Stimulated activated CD8-positive, alpha-beta memory T cell treated with anti-CD3 and anti-CD28 coated beads, Interleukin-4, amount 100 ng/mL, for 24 hours (primary cell): ENCODE results near the gene ACOT7.
"Not testable (repeated sequence)": the region's sequence is repeated elsewhere in the genome, so short reads cannot be mapped to it uniquely, and the experiment has no call there.

Experiments
- DNase-seq: peaks from one replicate; pipeline ENCODE4 v3.0.0-alpha.2; 2020; ENCODE audit warnings: low read depth

ACOT7 gene

DNA sequence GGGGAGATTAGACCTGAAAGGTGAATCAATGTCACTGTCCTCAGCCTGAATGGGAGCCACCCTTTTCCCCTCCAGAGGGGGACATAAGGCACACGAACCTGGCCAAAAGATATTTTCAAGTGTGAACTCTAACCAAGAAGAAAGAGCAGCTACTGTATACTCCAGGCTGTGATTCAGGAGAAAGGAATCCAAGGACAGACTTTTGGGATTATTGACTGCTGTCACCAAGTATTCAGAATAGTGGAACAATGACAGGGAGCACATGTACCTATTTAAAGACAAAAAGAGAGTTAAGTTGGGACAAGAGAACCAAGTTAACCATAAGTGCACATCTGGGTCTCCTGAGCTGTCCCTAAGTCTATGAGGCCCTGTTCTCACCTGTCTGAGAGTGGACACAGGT lies 160.2 kb downstream of the ACOT7 start:
- DNase-seq: no peak

DNA sequence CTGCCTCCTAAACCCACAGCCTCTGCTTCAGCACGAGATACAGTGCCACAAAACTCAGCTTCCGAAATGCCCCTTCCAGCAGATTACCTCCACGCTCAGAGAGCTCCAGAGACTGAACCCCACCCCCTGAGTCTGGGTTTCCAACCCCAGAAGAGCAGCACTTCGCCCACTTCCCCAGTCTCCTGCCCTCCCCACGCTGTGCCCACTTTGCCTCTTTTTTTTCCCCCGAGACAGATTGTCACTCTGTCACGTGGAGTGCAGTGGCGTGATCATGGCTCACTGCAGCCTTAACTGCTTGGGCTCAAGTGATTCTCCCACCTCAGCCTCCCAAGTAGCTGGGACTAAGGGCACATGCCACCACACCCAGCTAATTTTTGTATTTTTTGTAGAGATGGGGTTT lies 167.9 kb downstream of the ACOT7 start:
- no peak for DNase-seq

DNA sequence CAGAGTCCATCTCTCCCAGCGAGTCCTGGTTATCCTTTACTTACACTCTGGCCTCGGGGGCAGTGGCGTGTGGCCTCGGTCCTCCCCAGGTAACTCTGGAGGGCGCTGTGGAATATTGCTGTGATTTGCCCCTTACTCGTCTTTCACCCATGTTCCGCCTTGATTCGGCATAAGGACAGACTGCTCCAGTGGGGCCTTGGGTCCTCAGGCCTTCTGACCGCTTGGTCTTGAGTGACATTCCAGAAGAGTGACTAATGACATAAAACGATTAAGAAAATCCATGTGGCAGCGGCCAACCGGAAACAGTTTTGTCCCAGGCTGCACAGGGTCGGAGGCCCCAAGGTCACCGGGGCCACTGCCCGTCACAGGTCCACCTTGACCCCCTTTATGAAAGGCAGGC lies 168.8 kb downstream of the ACOT7 start:
- DNase-seq: no peak

DNA sequence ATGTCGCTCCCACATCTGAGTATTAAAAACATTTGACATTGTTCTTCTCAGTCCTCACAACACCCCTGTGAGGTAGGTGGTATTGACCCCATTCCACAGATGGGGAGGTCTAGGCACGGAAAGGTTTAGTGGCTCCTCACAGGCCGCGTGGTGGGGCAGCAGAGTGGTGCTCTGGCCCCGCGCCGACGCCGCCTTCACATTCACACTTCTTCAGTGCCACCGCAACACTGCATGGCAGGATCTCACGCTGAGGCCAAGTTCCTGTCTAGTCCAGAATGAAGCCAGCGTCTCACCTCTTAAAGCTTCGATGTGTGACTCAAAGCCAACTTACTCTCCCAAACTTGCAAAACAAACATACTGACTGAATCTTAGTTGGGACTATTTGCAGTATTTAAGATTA lies 169.9 kb downstream of the ACOT7 start:
- DNase-seq: no peak

DNA sequence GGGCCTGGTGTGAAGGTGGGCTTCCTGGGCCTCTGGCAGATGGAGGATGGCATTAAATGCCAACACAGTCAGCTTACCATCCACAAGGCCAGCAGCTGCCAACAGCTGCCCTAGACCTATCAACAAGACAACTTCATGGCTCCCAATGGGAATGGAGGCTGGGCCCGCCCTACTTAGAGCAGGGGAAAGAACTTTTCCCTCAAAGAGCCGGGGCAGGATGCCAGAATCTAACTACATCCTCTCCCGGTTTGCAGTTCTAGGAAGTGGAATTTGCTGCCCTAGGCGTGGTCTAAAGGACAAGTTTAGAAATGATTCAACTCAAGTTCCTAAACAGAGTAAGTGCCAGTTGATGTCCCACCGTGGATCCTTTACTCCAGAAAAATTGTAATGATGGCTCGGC lies 170.9 kb downstream of the ACOT7 start:
- DNase-seq: no peak

DNA sequence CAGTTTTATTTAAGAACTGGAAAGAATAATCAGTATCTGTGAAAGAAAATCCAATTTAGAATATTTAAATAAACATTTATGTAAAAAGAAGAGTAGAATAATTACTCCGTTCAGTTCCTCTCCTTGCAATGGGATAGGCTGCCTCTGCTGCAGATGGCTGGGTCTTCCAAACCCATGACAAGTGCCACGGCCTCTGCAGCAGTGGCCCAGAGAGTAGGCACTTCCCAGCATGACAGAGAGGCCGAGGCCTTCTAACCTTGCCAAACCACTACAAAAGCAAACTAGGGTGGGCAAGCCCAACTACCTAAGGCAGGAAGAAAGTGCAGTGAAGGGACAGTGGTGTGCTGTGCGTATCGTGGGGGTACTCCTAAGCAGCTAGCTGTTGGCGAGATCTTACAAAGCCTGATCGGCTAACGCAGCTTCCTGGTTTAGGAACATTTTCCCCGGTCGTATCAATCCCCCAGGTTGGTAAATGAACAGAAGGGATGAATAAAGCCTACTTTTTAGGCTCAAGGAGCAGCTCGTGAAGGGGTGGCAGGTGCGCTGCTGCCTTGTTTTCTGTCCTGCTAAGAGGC lies 172.3 kb downstream of the ACOT7 start:
- DNase-seq: no peak

DNA sequence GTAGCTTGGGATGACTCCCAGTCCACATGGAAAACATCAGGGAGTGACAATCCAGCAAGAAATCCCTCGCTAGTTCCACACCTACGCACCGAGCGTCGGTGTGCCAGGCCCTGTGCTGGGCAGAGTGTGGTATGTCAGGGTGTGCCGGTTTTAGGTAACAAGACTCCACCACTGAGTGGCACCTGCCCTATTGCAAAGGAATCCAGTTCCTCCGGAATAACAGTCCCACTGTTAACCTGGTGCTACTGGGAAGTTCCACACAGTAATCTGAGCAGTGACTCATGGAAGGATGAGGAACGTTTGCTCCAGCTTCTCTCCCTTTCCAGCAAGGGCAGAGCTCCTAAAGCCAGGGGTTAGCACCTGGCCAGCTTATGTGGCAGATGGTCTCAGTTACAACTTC lies 173.3 kb downstream of the ACOT7 start:
- no peak for DNase-seq

DNA sequence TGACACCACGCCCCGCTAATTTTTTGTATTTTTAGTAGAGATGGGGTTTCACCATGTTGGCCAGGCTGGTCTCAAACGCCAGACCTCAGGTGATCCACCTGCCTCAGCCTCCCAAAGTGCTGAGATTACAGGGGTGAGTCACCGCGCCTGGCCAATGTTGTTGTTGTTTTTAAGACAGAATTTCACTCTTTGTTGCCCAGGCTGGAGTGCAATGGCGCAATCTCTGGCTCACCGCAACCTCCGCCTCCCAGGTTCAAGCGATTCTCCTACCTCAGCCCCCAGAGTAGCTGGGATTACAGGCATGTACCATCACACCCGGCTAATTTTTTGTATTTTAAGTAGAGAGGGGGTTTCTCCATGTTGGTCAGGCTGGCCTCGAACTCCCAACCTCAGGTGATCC lies 173.9 kb downstream of the ACOT7 start:
- not testable (repeated sequence) for DNase-seq

DNA sequence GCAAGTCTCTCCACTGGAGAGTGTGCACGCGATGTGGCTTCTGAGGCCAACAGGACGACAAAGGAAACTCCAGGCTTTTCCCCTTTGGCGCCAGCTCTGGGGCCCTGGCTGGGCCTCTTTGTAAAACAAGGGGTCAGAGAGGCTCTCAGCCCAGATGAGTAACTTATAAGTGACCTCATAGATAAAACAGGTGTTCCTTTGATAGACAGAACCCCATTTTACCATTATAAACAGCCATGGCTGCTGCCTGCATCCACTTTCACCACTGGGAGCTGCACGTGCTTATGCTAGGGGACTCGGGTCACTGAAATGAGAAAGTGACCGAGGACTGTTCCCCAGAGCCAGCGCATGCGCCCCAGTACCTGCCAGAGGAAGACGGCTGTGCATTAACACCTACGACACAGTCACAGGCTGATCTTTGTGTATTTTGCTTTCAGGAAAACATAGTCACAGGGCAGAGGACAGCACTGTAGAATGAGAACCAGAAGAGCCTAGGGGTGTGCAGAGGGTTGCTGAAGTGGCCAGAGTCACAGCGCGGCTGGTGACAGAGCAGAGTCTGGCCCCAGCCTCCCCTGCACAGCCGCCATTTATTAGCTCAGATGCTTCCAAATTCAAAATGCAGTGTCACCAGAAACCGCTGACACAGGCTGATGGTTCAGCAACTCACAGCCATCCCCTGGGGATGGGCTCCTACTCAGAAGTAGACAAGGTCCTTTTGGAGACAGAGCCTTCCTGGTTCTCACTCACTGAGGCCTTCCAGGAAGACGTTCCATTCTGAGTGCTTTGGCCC lies 175.0 kb downstream of the ACOT7 start:
- DNase-seq: no peak
